HG02610 (cell line): ENCODE measurements around the gene MEDAG.

Experiments used
- ATAC-seq: cut with Tn5 transposase; IDR thresholded peaks from one replicate; pipeline ENCODE4 v1.9.1; 2021; ENCODE audit warnings: mild to moderate bottlenecking, moderate library complexity; ENCODE audit not compliant: unreplicated experiment

Gene MEDAG

GRCh38 chr13:30872685-30873461 lies 33.2 kb upstream of the MEDAG start:
- ATAC-seq: no peak

- no peak for ATAC-seq
Measured at GRCh38 chr13:30873499-30873898, 32.6 kb upstream of the MEDAG start.

- ATAC-seq: no peak
Measured at GRCh38 chr13:30874111-30874510, 32.0 kb upstream of the MEDAG start.

GRCh38 chr13:30874561-30874960 lies 31.5 kb upstream of the MEDAG start:
- ATAC-seq: no peak

GRCh38 chr13:30877335-30877734 lies 28.7 kb upstream of the MEDAG start:
- ATAC-seq: no peak

- ATAC-seq: no peak
Measured at GRCh38 chr13:30880151-30880855, 25.8 kb upstream of the MEDAG start.

- ATAC-seq: no peak
Measured at GRCh38 chr13:30880856-30881155, 25.3 kb upstream of the MEDAG start.

GRCh38 chr13:30881191-30881651 lies 24.9 kb upstream of the MEDAG start:
- ATAC-seq: no peak

- ATAC-seq: no peak
Measured at GRCh38 chr13:30882026-30882850, 23.8 kb upstream of the MEDAG start.

- no peak for ATAC-seq
Measured at GRCh38 chr13:30882996-30883766, 22.9 kb upstream of the MEDAG start.

- no peak for ATAC-seq
Measured at GRCh38 chr13:30884543-30884942, 21.5 kb upstream of the MEDAG start.

- no peak for ATAC-seq
Measured at GRCh38 chr13:30889196-30889690, 16.8 kb upstream of the MEDAG start.

GRCh38 chr13:30892966-30893365 lies 13.1 kb upstream of the MEDAG start:
- no peak for ATAC-seq

GRCh38 chr13:30895773-30896172 lies 10.3 kb upstream of the MEDAG start:
- no peak for ATAC-seq

- no peak for ATAC-seq
Measured at GRCh38 chr13:30898070-30898469, 8.0 kb upstream of the MEDAG start.

GRCh38 chr13:30898678-30899241 lies 7.3 kb upstream of the MEDAG start:
- no peak for ATAC-seq

- ATAC-seq: no peak
Measured at GRCh38 chr13:30900436-30900835, 5.6 kb upstream of the MEDAG start.

- ATAC-seq: no peak
Measured at GRCh38 chr13:30900952-30901749, 4.9 kb upstream of the MEDAG start.

- ATAC-seq: no peak
Measured at GRCh38 chr13:30904043-30904442, 2.0 kb upstream of the MEDAG start.
